HCT116 (cell line): ENCODE data around the gene SERPINB8.

Source experiments
- CTCF ChIP-seq, 3 experiments: fragments of 200-600 bp in 1 of 3; sonication (generic) in 1 of 3; IDR thresholded peaks in 2 of 3; conservative IDR thresholded peaks in 1 of 3; 2 replicates each; pipeline ENCODE4 v1.5.1; 2012 to 2017; ENCODE audit warnings: low read depth in 2 of 3, low read length in 2 of 3, antibody characterized with exemption in 1 of 3, borderline replicate concordance in 1 of 3, control low read depth in 1 of 3, mild to moderate bottlenecking in 1 of 3, mixed read lengths in 1 of 3, mixed run types in 1 of 3, moderate library complexity in 1 of 3; ENCODE audit not compliant: insufficient read depth in 1 of 3
- ZFX ChIP-seq: fragments of 450-650 bp; IDR thresholded peaks from 2 replicates; pipeline ENCODE4 v1.6.1; 2017

- TF ChIP-seq CTCF (IDR thresholded peaks at IDR 0.05 in 2 of 3, conservative IDR thresholded peaks at IDR 0.05 in 1 of 3; ENCODE audit: borderline replicate concordance in 1 of 3, insufficient read depth in 1 of 3, low read depth in 2 of 3, low read length in 2 of 3) (no peak), ZFX (no peak)
Measured at GRCh38 chr18:63962137-63962536, 7.7 kb upstream of the SERPINB8 start.
